OCI-LY7 (cell line): ENCODE results near the gene SLC25A29.
"Not testable (repeated sequence)": the region's sequence is repeated elsewhere in the genome, so short reads cannot be mapped to it uniquely, and the experiment has no call there.

Source experiments
- EZH2phosphoT487 ChIP-seq: fragments of 200-600 bp; sonication (generic); IDR thresholded peaks from 2 replicates; pipeline ENCODE4 v1.6.1; 2018; ENCODE audit warnings: low read depth, borderline replicate concordance, mild to moderate bottlenecking, mixed run types, antibody characterized with exemption, low read length, moderate library complexity, mixed read lengths
- TF ChIP-seq, protein P1 (sequence below): fragments of 200-600 bp; sonication (generic); conservative IDR thresholded peaks from 2 replicates; pipeline ENCODE4 v1.5.1; 2014; ENCODE audit warnings: mild to moderate bottlenecking, antibody characterized with exemption, low read length, moderate library complexity, mixed read lengths

DNA sequence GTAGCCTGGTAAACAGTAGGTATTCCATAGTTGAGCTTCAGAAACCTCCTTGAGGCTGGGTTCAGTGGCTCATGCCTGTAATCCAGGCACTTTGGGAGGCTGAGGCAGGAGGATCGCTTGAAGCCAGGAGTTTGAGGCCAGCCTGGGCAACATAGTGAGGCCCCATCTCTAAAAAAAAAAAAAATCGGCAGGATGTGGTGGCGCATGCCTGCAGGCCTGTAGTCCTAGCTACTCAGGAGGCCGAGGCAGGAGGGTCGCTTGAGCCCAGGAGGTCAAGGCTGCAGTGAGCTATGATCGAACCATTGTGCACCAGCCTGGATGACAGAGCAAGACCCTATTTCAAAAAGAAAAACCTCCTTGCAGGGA is 2.2 kb upstream of the SLC25A29 start:
- TF ChIP-seq, protein P1, sequence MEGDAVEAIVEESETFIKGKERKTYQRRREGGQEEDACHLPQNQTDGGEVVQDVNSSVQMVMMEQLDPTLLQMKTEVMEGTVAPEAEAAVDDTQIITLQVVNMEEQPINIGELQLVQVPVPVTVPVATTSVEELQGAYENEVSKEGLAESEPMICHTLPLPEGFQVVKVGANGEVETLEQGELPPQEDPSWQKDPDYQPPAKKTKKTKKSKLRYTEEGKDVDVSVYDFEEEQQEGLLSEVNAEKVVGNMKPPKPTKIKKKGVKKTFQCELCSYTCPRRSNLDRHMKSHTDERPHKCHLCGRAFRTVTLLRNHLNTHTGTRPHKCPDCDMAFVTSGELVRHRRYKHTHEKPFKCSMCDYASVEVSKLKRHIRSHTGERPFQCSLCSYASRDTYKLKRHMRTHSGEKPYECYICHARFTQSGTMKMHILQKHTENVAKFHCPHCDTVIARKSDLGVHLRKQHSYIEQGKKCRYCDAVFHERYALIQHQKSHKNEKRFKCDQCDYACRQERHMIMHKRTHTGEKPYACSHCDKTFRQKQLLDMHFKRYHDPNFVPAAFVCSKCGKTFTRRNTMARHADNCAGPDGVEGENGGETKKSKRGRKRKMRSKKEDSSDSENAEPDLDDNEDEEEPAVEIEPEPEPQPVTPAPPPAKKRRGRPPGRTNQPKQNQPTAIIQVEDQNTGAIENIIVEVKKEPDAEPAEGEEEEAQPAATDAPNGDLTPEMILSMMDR, result not testable (repeated sequence)
- not testable (repeated sequence) for TF ChIP-seq EZH2phosphoT487
